Measurements from ENCODE around the gene GPX6. TPM values are rescaled to one million over a fixed set of nuclear protein-coding genes. Genes with fewer than 3 reads are reported as not detected.

Gene GPX6
- total and polyA plus RNA-seq, 2 of the 13 experiments (the other 11 are each of a cell fraction or from before 2014, with no cell fraction given): not detected

DNA sequence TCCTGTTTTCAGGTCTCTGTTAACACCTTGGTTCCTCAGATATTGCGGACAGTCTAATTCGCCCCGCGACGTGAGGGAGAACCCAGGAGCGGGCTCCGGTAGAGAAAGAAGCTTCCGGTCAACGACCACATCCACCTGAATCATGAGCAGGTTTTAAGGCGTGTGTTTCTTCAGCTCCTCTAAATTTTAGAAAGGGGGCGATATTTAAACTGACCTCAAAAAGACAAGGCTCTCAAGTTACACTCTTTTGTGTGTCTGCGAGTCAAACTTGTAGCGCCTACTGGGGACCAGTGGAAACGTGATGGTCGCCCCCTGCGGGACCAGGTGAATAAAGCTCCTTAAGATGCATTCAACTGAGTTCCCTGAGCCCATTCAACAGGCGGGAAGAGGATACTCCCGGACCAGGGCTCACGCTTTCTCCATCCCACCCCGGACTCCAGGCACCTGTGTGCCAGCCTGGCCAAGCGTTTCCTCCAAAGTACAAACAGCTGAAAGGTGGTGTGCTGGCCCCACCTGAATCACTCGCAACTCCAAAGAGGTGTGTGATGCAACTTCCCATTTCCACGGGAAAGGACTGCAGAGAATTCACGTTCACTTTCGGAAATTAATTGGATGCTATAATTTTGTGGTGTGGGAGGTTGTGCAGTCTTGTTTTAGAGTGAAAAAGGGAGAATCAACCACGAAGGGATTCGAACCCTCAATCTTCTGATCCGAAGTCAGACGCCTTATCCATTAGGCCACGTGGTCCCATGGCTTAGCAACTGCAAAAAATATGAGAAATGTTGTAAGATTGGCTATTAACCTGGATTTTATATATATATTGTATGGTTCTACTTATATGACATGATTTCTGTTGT, 27.1 kb upstream of the GPX6 start (continued):
- TF ChIP-seq, protein P1, sequence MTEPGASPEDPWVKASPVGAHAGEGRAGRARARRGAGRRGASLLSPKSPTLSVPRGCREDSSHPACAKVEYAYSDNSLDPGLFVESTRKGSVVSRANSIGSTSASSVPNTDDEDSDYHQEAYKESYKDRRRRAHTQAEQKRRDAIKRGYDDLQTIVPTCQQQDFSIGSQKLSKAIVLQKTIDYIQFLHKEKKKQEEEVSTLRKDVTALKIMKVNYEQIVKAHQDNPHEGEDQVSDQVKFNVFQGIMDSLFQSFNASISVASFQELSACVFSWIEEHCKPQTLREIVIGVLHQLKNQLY (CRISPR knock-in tag; IDR thresholded peaks at IDR 0.05): peak; percentile 21; the same call in 1 of the 2 replicates
- TF ChIP-seq MTF2 (CRISPR knock-in tag; IDR thresholded peaks at IDR 0.05; ENCODE audit: borderline replicate concordance) (no peak), ZNF124 (CRISPR knock-in tag; IDR thresholded peaks at IDR 0.05) (0 out of 2 replicates have a peak, but pooled peaks have one; percentile 52), ZFP36L2 (CRISPR knock-in tag; IDR thresholded peaks at IDR 0.05) (no peak), ZNF101 (CRISPR knock-in tag; IDR thresholded peaks at IDR 0.05; ENCODE audit: borderline replicate concordance, low read depth) (no peak), ARNTL (CRISPR knock-in tag; IDR thresholded peaks at IDR 0.05) (no peak), CBFB (CRISPR knock-in tag; IDR thresholded peaks at IDR 0.05) (no peak), ZNF781 (CRISPR knock-in tag; IDR thresholded peaks at IDR 0.05; ENCODE audit: borderline replicate concordance, not compliant biosample characterization) (no peak), CEBPB (IDR thresholded peaks at IDR 0.05; ENCODE audit: borderline replicate concordance, low read depth, low read length) (peak; percentile 81), ZNF121 (CRISPR knock-in tag; IDR thresholded peaks at IDR 0.05) (peak; percentile 35; the same call in 1 of the 2 replicates), ADNP (CRISPR knock-in tag; IDR thresholded peaks at IDR 0.05) (no peak), ZNF589 (CRISPR knock-in tag; conservative IDR thresholded peaks at IDR 0.05) (no peak), HES4 (CRISPR knock-in tag; IDR thresholded peaks at IDR 0.05; ENCODE audit: borderline replicate concordance) (no peak), ZNF543 (CRISPR knock-in tag; IDR thresholded peaks at IDR 0.05) (no peak), KDM5B (CRISPR knock-in tag; IDR thresholded peaks at IDR 0.05; ENCODE audit: borderline replicate concordance) (no peak; the same call in 1 of the 2 replicates), ZNF17 (CRISPR knock-in tag; IDR thresholded peaks at IDR 0.05) (no peak), CHD4 (IDR thresholded peaks at IDR 0.05; ENCODE audit: borderline replicate concordance, low read length) (peak; percentile 96; the same call in 1 of the 2 replicates)
- TF ChIP-seq, protein P2, sequence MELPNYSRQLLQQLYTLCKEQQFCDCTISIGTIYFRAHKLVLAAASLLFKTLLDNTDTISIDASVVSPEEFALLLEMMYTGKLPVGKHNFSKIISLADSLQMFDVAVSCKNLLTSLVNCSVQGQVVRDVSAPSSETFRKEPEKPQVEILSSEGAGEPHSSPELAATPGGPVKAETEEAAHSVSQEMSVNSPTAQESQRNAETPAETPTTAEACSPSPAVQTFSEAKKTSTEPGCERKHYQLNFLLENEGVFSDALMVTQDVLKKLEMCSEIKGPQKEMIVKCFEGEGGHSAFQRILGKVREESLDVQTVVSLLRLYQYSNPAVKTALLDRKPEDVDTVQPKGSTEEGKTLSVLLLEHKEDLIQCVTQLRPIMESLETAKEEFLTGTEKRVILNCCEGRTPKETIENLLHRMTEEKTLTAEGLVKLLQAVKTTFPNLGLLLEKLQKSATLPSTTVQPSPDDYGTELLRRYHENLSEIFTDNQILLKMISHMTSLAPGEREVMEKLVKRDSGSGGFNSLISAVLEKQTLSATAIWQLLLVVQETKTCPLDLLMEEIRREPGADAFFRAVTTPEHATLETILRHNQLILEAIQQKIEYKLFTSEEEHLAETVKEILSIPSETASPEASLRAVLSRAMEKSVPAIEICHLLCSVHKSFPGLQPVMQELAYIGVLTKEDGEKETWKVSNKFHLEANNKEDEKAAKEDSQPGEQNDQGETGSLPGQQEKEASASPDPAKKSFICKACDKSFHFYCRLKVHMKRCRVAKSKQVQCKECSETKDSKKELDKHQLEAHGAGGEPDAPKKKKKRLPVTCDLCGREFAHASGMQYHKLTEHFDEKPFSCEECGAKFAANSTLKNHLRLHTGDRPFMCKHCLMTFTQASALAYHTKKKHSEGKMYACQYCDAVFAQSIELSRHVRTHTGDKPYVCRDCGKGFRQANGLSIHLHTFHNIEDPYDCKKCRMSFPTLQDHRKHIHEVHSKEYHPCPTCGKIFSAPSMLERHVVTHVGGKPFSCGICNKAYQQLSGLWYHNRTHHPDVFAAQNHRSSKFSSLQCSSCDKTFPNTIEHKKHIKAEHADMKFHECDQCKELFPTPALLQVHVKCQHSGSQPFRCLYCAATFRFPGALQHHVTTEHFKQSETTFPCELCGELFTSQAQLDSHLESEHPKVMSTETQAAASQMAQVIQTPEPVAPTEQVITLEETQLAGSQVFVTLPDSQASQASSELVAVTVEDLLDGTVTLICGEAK (IDR thresholded peaks at IDR 0.05): no peak
- TF ChIP-seq, protein P2 (CRISPR knock-in tag; IDR thresholded peaks at IDR 0.05): no peak
- TF ChIP-seq, protein P3, sequence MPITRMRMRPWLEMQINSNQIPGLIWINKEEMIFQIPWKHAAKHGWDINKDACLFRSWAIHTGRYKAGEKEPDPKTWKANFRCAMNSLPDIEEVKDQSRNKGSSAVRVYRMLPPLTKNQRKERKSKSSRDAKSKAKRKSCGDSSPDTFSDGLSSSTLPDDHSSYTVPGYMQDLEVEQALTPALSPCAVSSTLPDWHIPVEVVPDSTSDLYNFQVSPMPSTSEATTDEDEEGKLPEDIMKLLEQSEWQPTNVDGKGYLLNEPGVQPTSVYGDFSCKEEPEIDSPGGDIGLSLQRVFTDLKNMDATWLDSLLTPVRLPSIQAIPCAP (CRISPR knock-in tag; IDR thresholded peaks at IDR 0.05; ENCODE audit: low read depth): no peak
